ENCODE measurements around the gene CRYBA2.

DNA sequence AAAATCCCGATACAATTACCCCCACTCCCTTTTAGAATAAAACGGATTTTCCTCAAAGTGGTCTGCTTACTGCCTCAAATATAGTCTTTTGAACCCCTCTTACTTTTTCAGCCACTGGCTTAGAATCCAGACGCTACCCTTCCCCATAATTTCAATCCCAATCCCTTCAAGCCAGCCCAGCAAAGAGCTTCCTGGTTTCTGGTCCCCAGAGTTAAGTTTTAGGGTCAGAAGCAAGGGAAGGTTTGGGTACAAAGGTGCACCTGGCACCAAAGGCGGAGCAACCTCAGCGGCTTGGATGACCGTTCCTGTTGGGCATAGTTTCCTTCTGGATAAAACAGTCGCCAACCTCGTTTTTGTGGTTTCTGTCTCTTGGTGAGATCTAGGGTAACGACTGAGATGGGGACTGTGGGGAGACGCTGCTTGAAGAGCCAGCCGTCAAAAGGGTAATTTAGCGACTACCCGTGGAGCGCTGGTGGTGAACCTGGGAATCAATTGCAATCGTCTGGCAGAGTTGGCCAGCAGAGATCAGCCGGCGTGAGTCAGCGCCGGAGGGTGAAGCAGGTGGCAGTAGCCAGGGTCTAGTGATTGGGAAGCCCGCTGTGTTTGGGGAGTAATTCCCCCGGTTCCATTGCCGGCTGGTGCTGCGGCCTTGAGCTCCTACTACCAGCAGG lies 9.8 kb downstream of the CRYBA2 start:
- no peak for TF ChIP-seq SIN3A (IDR thresholded peaks at IDR 0.05; ENCODE audit: borderline replicate concordance, insufficient read depth, low read length)
- TF ChIP-seq, protein P1, sequence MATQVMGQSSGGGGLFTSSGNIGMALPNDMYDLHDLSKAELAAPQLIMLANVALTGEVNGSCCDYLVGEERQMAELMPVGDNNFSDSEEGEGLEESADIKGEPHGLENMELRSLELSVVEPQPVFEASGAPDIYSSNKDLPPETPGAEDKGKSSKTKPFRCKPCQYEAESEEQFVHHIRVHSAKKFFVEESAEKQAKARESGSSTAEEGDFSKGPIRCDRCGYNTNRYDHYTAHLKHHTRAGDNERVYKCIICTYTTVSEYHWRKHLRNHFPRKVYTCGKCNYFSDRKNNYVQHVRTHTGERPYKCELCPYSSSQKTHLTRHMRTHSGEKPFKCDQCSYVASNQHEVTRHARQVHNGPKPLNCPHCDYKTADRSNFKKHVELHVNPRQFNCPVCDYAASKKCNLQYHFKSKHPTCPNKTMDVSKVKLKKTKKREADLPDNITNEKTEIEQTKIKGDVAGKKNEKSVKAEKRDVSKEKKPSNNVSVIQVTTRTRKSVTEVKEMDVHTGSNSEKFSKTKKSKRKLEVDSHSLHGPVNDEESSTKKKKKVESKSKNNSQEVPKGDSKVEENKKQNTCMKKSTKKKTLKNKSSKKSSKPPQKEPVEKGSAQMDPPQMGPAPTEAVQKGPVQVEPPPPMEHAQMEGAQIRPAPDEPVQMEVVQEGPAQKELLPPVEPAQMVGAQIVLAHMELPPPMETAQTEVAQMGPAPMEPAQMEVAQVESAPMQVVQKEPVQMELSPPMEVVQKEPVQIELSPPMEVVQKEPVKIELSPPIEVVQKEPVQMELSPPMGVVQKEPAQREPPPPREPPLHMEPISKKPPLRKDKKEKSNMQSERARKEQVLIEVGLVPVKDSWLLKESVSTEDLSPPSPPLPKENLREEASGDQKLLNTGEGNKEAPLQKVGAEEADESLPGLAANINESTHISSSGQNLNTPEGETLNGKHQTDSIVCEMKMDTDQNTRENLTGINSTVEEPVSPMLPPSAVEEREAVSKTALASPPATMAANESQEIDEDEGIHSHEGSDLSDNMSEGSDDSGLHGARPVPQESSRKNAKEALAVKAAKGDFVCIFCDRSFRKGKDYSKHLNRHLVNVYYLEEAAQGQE (IDR thresholded peaks at IDR 0.05; ENCODE audit: insufficient read depth in 1 of 2, low read depth in 2 of 2, low read length in 2 of 2): no peak

All from PFSK-1 (cell line).